Adrenal gland (tissue), 5 donors: ENCODE results near the gene COL19A1.

Experiments used
- CTCF ChIP-seq, 6 experiments: fragments of 450-650 bp in 4 of 6; fragments of 200-600 bp in 2 of 6; sonication (generic) in 1 of 6; IDR thresholded peaks; 1 replicate in 5 of 6; 2 replicates in 1 of 6; pipeline versions ENCODE4 v1.5.1 to v1.8.0; 2016 to 2021; ENCODE audit warnings: antibody characterized with exemption in 6 of 6, mild to moderate bottlenecking in 2 of 6, moderate library complexity in 1 of 6
- POLR2A ChIP-seq, 2 donors: fragments of 450-650 bp; IDR thresholded peaks; one replicate each; pipeline ENCODE4 v1.6.1; 2017; ENCODE audit warnings: antibody characterized with exemption in 2 of 2, mild to moderate bottlenecking in 2 of 2, moderate library complexity in 1 of 2
- donor health status: DM: no; HTN: no; CAD: no.

- TF ChIP-seq CTCF (IDR thresholded peaks at IDR 0.05) (no peak), POLR2A (IDR thresholded peaks at IDR 0.05) (no peak)
Measured at GRCh38 chr6:69974193-69974592, 107.8 kb downstream of the COL19A1 start.
